D721Med (cell line): ENCODE data around the gene LRRC8B.
A peak's percentile ranks its signal among the peaks of the same experiment; 100 is the strongest.

ENCODE experiments used
- DNase-seq: peaks from one replicate; pipeline ENCODE4 v3.0.0; 2011; ENCODE audit warnings: low spot score; ENCODE audit not compliant: insufficient read length
- FAIRE-seq: peaks from 2 replicates; lab custom pipeline; 2011; peaks lifted over from hg19 to GRCh38; lab: Jason Lieb, UNC
- TF ChIP-seq, protein P1 (sequence below): IDR thresholded peaks from 2 replicates; pipeline ENCODE4 v1.5.1; 2012; ENCODE audit warnings: mild to moderate bottlenecking, control low read depth; ENCODE audit not compliant: insufficient read depth; ENCODE audit errors: missing control alignments

Gene LRRC8B

GRCh38 chr1:89578151-89578550, 53.5 kb downstream of the LRRC8B start:
- TF ChIP-seq, protein P1, sequence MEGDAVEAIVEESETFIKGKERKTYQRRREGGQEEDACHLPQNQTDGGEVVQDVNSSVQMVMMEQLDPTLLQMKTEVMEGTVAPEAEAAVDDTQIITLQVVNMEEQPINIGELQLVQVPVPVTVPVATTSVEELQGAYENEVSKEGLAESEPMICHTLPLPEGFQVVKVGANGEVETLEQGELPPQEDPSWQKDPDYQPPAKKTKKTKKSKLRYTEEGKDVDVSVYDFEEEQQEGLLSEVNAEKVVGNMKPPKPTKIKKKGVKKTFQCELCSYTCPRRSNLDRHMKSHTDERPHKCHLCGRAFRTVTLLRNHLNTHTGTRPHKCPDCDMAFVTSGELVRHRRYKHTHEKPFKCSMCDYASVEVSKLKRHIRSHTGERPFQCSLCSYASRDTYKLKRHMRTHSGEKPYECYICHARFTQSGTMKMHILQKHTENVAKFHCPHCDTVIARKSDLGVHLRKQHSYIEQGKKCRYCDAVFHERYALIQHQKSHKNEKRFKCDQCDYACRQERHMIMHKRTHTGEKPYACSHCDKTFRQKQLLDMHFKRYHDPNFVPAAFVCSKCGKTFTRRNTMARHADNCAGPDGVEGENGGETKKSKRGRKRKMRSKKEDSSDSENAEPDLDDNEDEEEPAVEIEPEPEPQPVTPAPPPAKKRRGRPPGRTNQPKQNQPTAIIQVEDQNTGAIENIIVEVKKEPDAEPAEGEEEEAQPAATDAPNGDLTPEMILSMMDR = no peak
- FAIRE-seq = peak; percentile 63
- no peak for DNase-seq

DNA sequence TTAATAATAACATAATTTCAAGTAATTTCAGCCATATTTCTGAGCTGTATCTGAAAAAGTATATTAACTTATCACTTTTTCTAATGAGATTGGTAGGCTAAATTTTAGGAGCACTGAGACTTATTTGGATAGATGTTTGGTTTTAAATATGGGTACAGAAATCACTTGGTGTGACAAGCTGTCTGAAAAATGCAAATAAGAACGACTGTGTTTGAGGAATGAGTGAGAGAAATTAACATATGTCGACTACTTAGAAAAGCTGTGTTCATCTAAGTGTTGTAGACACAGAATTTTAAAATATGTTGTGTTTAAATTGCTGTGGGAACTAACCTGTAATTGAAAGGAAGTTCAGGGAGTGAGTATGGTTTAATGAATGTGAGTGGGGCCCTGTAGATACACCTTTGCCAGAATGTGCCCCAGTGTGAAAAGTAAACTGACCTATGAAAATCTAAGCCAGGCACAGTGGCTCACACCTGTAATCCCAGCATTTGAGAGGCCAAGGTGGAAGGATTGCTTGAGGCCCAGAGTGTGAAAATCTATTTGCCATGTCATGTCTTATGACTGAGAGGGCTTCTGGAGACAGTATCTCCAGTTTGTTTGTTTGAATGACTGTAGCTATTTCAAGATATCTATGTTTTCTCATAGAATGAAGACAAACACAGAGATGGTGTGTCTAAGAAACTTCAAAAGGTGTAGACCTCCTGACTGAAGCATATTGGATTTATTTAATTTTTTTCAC, 54.5 kb downstream of the LRRC8B start:
- no peak for DNase-seq
- FAIRE-seq = peak; percentile 53
- TF ChIP-seq, protein P1 = no peak

- FAIRE-seq (no peak), DNase-seq (no peak)
- TF ChIP-seq, protein P1 = no peak
Measured at GRCh38 chr1:89580036-89580435, 55.4 kb downstream of the LRRC8B start.

DNA sequence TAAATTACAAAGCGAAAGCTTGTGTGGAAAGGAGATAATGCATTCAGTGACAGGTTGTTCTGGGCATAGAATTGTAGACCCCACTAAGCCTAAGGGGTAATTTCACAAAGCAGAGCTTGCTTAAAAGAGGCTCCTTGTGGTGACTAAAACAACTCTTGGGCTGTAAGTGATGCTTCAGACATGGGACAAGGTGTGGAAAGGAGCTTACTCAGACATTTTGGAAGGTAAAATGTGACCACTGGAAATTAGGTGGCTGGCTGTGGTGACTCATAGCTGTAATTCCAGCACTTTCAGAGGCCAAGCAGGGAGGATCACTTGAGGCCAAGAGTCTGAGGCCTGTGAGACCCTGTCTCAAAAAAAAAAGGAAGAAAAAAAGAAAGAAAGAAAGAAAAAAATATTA, 57.2 kb downstream of the LRRC8B start:
- FAIRE-seq (no peak), DNase-seq (no peak)
- TF ChIP-seq, protein P1 = no peak

DNA sequence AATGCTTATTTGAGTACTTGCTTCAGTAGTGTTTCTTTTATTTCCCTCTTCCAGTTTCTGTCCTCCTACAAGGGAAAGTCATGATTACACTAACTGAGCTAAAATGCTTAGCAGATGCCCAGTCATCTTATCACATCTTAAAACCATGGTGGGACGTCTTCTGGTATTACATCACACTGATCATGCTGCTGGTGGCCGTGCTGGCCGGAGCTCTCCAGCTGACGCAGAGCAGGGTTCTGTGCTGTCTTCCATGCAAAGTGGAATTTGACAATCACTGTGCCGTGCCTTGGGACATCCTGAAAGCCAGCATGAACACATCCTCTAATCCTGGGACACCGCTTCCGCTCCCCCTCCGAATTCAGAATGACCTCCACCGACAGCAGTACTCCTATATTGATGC, 57.9 kb downstream of the LRRC8B start:
- FAIRE-seq (no peak), DNase-seq (no peak)
- TF ChIP-seq, protein P1 = no peak

- FAIRE-seq = no peak
- DNase-seq = no peak
- TF ChIP-seq, protein P1 = no peak
Measured at GRCh38 chr1:89584211-89584610, 59.6 kb downstream of the LRRC8B start.

DNA sequence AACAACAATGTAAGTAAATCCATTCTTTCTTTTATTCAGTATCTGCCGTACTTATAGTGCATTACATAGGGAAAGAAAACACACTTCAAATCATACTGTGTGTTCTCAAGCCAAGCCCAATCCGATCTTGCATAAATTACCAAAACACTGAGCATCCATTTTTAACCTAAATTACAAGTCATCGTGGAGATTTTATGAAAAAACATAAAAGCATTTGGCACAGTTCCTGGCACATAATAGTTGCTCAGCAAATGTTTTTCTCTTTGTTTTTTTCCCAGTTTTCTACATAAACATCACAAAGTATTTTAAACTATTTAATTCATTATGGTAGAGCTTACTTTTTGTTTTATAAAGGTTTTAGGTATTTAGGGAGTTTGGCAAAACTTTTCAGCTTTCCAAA, 60.2 kb downstream of the LRRC8B start:
- FAIRE-seq (no peak), DNase-seq (no peak)
- TF ChIP-seq, protein P1 = no peak
